ENCODE measurements around the gene COX7A2. TPM values are rescaled to one million over a fixed set of nuclear protein-coding genes. Genes with fewer than 3 reads are reported as not detected.
A peak's percentile ranks its signal among the peaks of the same experiment; 100 is the strongest.

Gene COX7A2
- total RNA-seq, 1 experiment from 2014 or later = 516 TPM

DNA sequence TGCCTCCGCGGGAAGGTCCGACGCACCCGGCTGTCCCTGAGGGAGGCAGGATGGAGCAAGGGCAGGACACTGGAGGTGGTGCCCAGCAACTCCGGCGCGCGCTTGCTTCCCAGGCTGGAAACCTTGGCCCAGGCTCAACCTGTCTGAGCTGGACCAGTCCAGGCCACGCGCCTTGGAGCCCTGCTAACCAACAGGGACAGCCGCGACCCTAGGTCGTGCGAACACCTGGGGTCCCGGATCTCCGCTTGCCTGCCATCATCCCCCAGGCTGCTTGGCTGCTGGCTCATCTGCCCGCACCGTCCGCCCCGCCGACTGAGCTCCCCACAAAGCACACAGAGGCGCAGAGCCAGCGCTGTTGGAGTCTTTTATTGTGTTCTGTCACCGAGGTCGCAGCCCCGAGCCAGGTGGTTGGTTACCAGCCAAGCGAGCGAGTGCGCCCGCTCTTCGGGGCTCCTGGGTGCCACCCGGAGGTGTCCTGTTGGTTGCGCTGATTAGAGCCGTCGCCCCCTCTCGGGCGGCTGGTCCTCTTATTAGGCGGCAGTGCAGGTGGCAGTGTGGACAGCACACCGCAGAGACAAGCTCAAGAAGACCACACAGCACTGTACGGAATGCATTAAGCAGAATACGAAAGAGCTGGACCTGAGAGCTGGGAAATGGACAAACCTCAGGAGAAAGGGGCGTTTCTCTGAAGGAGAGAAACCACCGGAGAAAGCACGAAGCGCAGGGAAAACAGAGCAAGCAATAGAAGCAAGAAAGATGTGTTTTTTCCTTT lies 41.5 kb downstream of the COX7A2 start:
- no peak overlapping the region for H3T11ph ChIP-seq (ENCODE audit: low read length)
- no peak overlapping the region for H2BK12ac ChIP-seq (ENCODE audit: insufficient read length, low read depth, low read length)
- peaks cover 41% of the 10 kb centered on the region for H3K27me3 ChIP-seq (ENCODE audit: insufficient read depth, low read length)
- no peak overlapping the region for H3K4ac ChIP-seq (ENCODE audit: low read depth, low read length)
- no peak overlapping the region for H2AK5ac ChIP-seq (ENCODE audit: insufficient read length, low read length)
- H3K4me1 ChIP-seq (ENCODE audit: insufficient read depth, low read length) = no peaks in the 10 kb centered on the region
- DNase-seq = peak; percentile 70
- H3K27me3 Mint-ChIP-seq (ENCODE audit: low read depth) = peaks cover 77% of the 10 kb centered on the region
- H3K79me1 ChIP-seq (ENCODE audit: insufficient read depth, low read depth, low read length, poor library complexity, severe bottlenecking) = no peaks in the 10 kb centered on the region
- peak overlapping the region; percentile 75 for H3K4me2 ChIP-seq (ENCODE audit: insufficient read depth, insufficient read length, low read length)
- no peaks in the 10 kb centered on the region; a peak in 1 of 7 replicates for H3K36me3 Mint-ChIP-seq (ENCODE audit: insufficient read depth in 1 of 3, low read depth in 3 of 3)
- H3K4me1 Mint-ChIP-seq = peaks cover 35 to 39% of the 10 kb centered on the region in 2 experiments
- no peak overlapping the region for H3K9ac ChIP-seq (ENCODE audit: extremely low read depth, insufficient read length, low read length)
- no peaks in the 10 kb centered on the region; a peak in 2 of 5 replicates for H3K9me3 Mint-ChIP-seq
- no peak overlapping the region for H3K27ac Mint-ChIP-seq
- no peaks in the 10 kb centered on the region for H3K79me2 ChIP-seq (ENCODE audit: insufficient read depth, low read length)
- no peaks in the 10 kb centered on the region for H3K9me3 ChIP-seq (ENCODE audit: control insufficient read depth, low read depth, low read length)
- peak overlapping the region; percentile 73 to 87 for H3K4me3 Mint-ChIP-seq
- H2BK20ac ChIP-seq (ENCODE audit: low read depth, low read length, poor library complexity, severe bottlenecking) = no peak overlapping the region
- H4K91ac ChIP-seq (ENCODE audit: insufficient read length, low read depth, low read length) = no peak overlapping the region
- peaks cover 35% of the 10 kb centered on the region for H3K23me2 ChIP-seq (ENCODE audit: insufficient read length, low read depth, low read length, poor library complexity, severe bottlenecking)
- no peak overlapping the region for H2BK5ac ChIP-seq (ENCODE audit: insufficient read length, low read length)
- H2BK15ac ChIP-seq (ENCODE audit: low read depth, low read length) = no peak overlapping the region
- no peak overlapping the region for H3K14ac ChIP-seq (ENCODE audit: insufficient read depth, low read length)
- no CpG with 5 or more reads among the region's 46 CpGs for WGBS (ENCODE audit: extremely low coverage, insufficient read length, low lambda C conversion rate)
- no peak overlapping the region for H3K23ac ChIP-seq (ENCODE audit: insufficient read length, low read depth, low read length)
- H4K5ac ChIP-seq (ENCODE audit: insufficient read length, low read depth, low read length) = no peak overlapping the region
- H4K8ac ChIP-seq (replicated peaks; ENCODE audit: insufficient read length, low read depth, low read length) = no peak overlapping the region
- H2AFZ ChIP-seq (ENCODE audit: low read length) = no peak overlapping the region
- no peak overlapping the region for H2BK120ac ChIP-seq (ENCODE audit: low read depth, low read length, poor library complexity, severe bottlenecking)
- H3K56ac ChIP-seq (ENCODE audit: insufficient read length, low read depth, low read length) = no peak overlapping the region
- no peaks in the 10 kb centered on the region for H4K20me1 ChIP-seq (ENCODE audit: control insufficient read depth, insufficient read depth, insufficient read length)
- no peak; the same call in 1 of the 3 replicates for TF ChIP-seq CTCF (conservative IDR thresholded peaks at IDR 0.05)
- H3K27ac ChIP-seq (ENCODE audit: insufficient read length, low read depth, low read length) = no peak overlapping the region
- H3K18ac ChIP-seq (ENCODE audit: insufficient read length, low read depth, low read length) = no peak overlapping the region
